Esophagus muscularis mucosa (tissue), 3 donors: Measurements from ENCODE around the gene MMS19.

ENCODE experiments used
- POLR2A ChIP-seq: fragments of 450-650 bp; IDR thresholded peaks from one replicate; pipeline ENCODE4 v1.6.1; 2017; ENCODE audit warnings: antibody characterized with exemption, moderate library complexity, mild to moderate bottlenecking, low read depth
- POLR2AphosphoS5 ChIP-seq, 2 donors: sonication (generic); formaldehyde crosslinking; IDR thresholded peaks; one replicate each; pipeline ENCODE4 v1.6.1; 2017; ENCODE audit warnings: antibody characterized with exemption in 2 of 2
- TF ChIP-seq, protein P1 (sequence below), 3 experiments: fragments of 200-600 bp in 2 of 3; fragments of 450-650 bp in 1 of 3; sonication (generic) in 2 of 3; IDR thresholded peaks; one replicate each; pipeline ENCODE4 v1.5.1; 2017 to 2019; ENCODE audit warnings: antibody characterized with exemption in 3 of 3, mild to moderate bottlenecking in 2 of 3, moderate library complexity in 1 of 3

DNA sequence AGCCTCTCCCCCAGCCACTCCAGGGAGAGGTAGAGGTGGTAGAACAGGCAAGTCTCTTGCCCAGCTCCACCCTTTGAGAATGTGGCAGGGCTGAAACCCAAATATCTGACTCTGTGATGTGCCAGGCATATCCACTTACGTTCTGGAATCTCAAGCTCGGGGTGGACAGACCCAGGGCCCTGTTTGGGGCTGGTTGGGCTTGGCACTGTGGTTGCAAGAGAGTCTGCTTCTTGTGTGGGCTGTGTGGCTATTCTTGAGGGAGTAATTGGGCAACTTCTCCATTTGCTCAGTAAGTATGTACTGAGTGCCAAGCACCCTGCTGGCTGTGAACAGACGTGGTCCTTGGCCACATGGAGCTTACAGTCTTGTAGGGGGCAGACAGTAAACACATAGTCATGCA, 5.2 kb upstream of the MMS19 start:
- TF ChIP-seq, protein P1, sequence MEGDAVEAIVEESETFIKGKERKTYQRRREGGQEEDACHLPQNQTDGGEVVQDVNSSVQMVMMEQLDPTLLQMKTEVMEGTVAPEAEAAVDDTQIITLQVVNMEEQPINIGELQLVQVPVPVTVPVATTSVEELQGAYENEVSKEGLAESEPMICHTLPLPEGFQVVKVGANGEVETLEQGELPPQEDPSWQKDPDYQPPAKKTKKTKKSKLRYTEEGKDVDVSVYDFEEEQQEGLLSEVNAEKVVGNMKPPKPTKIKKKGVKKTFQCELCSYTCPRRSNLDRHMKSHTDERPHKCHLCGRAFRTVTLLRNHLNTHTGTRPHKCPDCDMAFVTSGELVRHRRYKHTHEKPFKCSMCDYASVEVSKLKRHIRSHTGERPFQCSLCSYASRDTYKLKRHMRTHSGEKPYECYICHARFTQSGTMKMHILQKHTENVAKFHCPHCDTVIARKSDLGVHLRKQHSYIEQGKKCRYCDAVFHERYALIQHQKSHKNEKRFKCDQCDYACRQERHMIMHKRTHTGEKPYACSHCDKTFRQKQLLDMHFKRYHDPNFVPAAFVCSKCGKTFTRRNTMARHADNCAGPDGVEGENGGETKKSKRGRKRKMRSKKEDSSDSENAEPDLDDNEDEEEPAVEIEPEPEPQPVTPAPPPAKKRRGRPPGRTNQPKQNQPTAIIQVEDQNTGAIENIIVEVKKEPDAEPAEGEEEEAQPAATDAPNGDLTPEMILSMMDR (IDR thresholded peaks at IDR 0.05): no peak
- no peak for TF ChIP-seq POLR2AphosphoS5 (IDR thresholded peaks at IDR 0.05)
- no peak for TF ChIP-seq POLR2A
